GM12875 (cell line): ENCODE results near the gene CEP131.

Source experiments
- H3K4me3 ChIP-seq: one replicate; pipeline ENCODE4 v1.5.1; 2011; ENCODE audit warnings: low read depth, low read length, control low read depth
- CTCF ChIP-seq: IDR thresholded peaks from 2 replicates; pipeline ENCODE4 v1.5.1; 2011; ENCODE audit warnings: low read depth, mild to moderate bottlenecking, control low read depth, inconsistent platforms, low read length, moderate library complexity, borderline replicate concordance; ENCODE audit not compliant: insufficient read depth

CEP131 gene

GRCh38 chr17:81194225-81194760 lies 28.5 kb downstream of the CEP131 start:
- no peak overlapping the region for H3K4me3 ChIP-seq
- TF ChIP-seq CTCF = no peak

- TF ChIP-seq CTCF = no peak
Observed at GRCh38 chr17:81193470-81194224, 29.1 kb downstream of the CEP131 start.

GRCh38 chr17:81193051-81193410 lies 29.7 kb downstream of the CEP131 start:
- no peak overlapping the region for H3K4me3 ChIP-seq
- no peak for TF ChIP-seq CTCF

More at GRCh38 chr17:81193470-81194224, 29.1 kb downstream of the CEP131 start:
- H3K4me3 ChIP-seq = no peak overlapping the region

- H3K4me3 ChIP-seq = no peak overlapping the region
- no peak for TF ChIP-seq CTCF
Observed at GRCh38 chr17:81192386-81193050, 30.2 kb downstream of the CEP131 start.

- no peak for TF ChIP-seq CTCF
- no peak overlapping the region for H3K4me3 ChIP-seq
Observed at GRCh38 chr17:81191646-81192045, 31.1 kb downstream of the CEP131 start.

GRCh38 chr17:81191116-81191515 lies 31.6 kb downstream of the CEP131 start:
- no peak for TF ChIP-seq CTCF

More at GRCh38 chr17:81191116-81191515, 31.6 kb downstream of the CEP131 start:
- no peak overlapping the region for H3K4me3 ChIP-seq
